Activated naive CD4-positive, alpha-beta T cell treated with anti-CD3 and anti-CD28 coated beads, Interleukin-2, amount 50 U/mL, for 24 hours (primary cell): ENCODE data around the gene LRRC34.

Experiments
- H3K27ac Mint-ChIP-seq: one replicate; pipeline ENCODE4 v1.8.0; 2021; ENCODE audit warnings: mild to moderate bottlenecking, mixed read lengths
- H3K27me3 Mint-ChIP-seq: one replicate; pipeline ENCODE4 v1.8.0; 2021; ENCODE audit warnings: mixed read lengths
- H3K36me3 Mint-ChIP-seq: one replicate; pipeline ENCODE4 v1.8.0; 2021; ENCODE audit warnings: mixed read lengths
- H3K4me1 Mint-ChIP-seq: one replicate; pipeline ENCODE4 v1.8.0; 2021; ENCODE audit warnings: mixed read lengths
- H3K4me3 Mint-ChIP-seq: one replicate; pipeline ENCODE4 v1.8.0; 2021; ENCODE audit warnings: mild to moderate bottlenecking, mixed read lengths
- H3K9me3 Mint-ChIP-seq: one replicate; pipeline ENCODE4 v1.8.0; 2021; ENCODE audit warnings: mixed read lengths

The LRRC34 gene

DNA sequence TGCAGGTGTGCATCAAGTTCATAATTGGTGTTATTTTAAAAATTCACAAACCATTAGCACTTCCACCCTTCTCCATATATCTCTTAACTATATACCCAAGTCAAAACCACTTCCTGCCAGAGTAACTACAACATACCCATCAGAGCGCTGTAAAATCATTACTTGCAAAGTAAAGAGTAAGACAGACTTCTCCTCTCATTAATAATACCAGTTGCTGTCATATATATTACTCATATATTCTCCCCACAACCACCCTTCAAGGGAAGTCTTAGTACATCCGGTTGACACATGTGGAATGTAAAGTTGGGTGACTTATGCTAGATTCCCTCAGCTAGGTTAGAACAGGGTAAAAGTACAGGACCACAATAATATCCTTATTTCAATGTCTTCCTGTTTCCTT lies 53.4 kb downstream of the LRRC34 start:
- Mint-ChIP-seq H3K36me3 (no peaks in the 10 kb centered on the region), H3K9me3 (no peaks in the 10 kb centered on the region), H3K4me3 (peak overlapping the region; percentile 40), H3K27ac (peak overlapping the region; percentile 36), H3K4me1 (peaks cover 41% of the 10 kb centered on the region), H3K27me3 (no peaks in the 10 kb centered on the region)

DNA sequence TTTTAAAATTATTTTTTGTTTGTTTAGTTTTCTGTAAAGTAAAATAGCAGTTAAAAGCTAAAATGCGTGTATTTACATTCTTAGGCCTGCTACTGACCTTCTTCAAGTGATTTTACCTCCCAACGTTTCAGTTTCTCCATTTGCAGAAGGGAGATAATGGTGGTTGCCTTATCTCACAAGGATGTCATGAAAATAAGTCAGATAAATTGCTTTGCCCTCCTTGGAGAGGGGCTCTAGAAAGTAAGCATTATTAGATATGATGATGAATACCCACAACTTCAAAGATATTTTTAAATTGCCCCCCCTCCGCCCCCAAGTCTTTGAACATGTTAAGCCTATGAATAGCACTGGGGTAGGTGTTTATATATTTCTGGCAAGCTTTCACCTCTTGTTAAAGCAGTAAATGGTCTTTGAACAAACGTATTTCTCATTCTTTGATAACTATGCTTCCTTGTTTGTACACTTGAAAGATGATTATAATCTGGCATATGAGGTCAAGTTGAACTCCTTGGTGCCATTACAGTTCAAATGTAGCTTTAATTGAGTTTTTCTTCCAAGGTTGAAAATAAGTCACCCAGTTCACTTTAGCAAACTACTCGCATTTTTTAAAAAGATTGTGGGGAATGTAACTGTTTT lies 54.2 kb downstream of the LRRC34 start:
- Mint-ChIP-seq H3K36me3 (no peaks in the 10 kb centered on the region), H3K4me1 (peaks cover 33% of the 10 kb centered on the region), H3K4me3 (peak overlapping the region; percentile 19), H3K27ac (peak overlapping the region; percentile 68), H3K27me3 (no peaks in the 10 kb centered on the region), H3K9me3 (no peaks in the 10 kb centered on the region)

- peaks cover 29% of the 10 kb centered on the region for H3K4me1 Mint-ChIP-seq
- H3K4me3 Mint-ChIP-seq = no peak overlapping the region
- H3K9me3 Mint-ChIP-seq = no peaks in the 10 kb centered on the region
- H3K27ac Mint-ChIP-seq = no peak overlapping the region
- H3K36me3 Mint-ChIP-seq = no peaks in the 10 kb centered on the region
- H3K27me3 Mint-ChIP-seq = peaks cover 2% of the 10 kb centered on the region
Measured at GRCh38 chr3:169755488-169755887, 57.2 kb downstream of the LRRC34 start.

GRCh38 chr3:169754711-169755110 lies 58.0 kb downstream of the LRRC34 start:
- Mint-ChIP-seq H3K27me3 (peaks cover 2% of the 10 kb centered on the region), H3K9me3 (no peaks in the 10 kb centered on the region), H3K4me1 (peaks cover 25% of the 10 kb centered on the region), H3K36me3 (no peaks in the 10 kb centered on the region), H3K4me3 (no peak overlapping the region), H3K27ac (no peak overlapping the region)

DNA sequence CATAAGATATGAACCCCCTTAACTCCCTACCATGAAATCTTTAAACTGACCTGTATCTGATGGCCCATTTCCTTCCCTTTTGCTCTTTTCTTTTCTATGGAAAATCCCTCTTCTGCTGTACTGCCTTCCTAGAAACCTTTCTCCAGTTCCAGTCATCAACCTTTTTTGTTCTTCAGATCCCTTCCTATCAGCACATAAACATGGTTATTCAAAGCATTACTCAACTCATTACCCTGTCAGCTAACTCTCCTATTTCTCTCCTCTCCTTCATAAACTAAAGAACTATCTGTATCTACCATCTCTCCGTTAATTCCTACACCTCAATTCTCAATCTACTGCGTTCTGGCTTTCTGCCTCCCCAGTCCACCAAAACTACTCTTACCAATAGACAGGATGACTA lies 60.8 kb downstream of the LRRC34 start:
- Mint-ChIP-seq H3K27ac (no peak overlapping the region), H3K36me3 (no peaks in the 10 kb centered on the region), H3K4me3 (no peak overlapping the region), H3K9me3 (no peaks in the 10 kb centered on the region), H3K4me1 (peaks cover 16% of the 10 kb centered on the region), H3K27me3 (peaks cover 6% of the 10 kb centered on the region)

DNA sequence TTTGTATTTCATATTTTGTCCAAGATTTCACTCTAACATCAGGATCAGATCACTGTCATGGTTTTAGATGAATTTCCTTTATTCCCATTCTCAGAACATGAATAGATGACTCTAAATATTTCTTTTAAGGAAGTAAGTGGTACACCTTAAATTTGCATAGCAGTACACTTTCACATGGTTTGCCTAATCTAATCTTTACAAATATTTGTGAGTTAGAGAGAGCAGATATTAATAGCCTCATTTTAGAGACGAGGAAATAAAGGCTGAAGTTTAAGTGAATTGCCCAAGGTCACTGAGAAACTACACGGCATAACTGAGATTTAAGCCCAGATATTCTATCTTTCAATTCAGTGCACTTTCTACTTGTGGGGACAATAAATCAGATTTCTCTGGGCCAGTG lies 62.0 kb downstream of the LRRC34 start:
- Mint-ChIP-seq H3K9me3 (no peaks in the 10 kb centered on the region), H3K4me3 (no peak overlapping the region), H3K36me3 (no peaks in the 10 kb centered on the region), H3K4me1 (peaks cover 8% of the 10 kb centered on the region), H3K27me3 (peaks cover 11% of the 10 kb centered on the region), H3K27ac (no peak overlapping the region)

DNA sequence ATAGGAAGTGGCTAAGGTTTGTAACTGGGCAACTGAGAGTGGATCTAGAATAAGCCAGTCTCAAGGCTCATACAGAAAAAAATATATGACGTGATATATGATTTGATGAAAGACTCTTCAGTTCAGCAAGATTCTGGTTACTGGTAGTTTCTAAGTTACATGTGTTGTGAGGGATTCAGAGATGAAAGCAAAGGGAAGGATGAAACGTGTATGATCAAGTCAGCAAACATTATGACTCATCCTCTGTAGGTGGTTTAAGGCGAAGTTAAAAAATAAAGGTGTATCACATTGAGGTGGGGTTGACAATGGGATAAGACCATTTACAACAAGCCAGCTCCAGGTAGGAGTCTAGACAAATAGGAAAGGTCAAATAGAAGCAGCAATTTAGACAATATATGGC lies 64.0 kb downstream of the LRRC34 start:
- Mint-ChIP-seq H3K4me3 (no peak overlapping the region), H3K27me3 (peaks cover 11% of the 10 kb centered on the region), H3K4me1 (peaks cover 8% of the 10 kb centered on the region), H3K9me3 (no peaks in the 10 kb centered on the region), H3K27ac (no peak overlapping the region), H3K36me3 (no peaks in the 10 kb centered on the region)

DNA sequence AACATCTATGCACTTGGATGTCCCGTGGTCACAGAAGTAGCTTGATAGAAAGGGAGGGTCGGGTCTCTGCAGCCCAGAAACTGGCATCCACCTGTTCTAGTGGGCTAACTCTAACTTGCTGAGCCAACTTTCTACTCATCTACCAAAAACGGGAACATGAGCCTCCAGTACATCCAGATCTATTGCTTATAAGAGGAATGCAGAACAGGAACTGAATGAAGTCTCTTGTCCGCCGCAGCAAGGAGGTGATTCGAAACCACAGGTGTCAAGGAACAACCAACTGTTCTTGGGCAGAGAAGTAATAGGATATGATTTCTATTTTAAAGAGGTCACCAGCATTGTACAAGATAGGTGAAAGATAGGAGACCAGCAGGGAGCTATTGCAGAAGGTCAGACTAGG lies 65.8 kb downstream of the LRRC34 start:
- H3K36me3 Mint-ChIP-seq = no peaks in the 10 kb centered on the region
- peak overlapping the region; percentile 5 for H3K27ac Mint-ChIP-seq
- H3K4me1 Mint-ChIP-seq = peaks cover 8% of the 10 kb centered on the region
- H3K9me3 Mint-ChIP-seq = no peaks in the 10 kb centered on the region
- H3K27me3 Mint-ChIP-seq = peaks cover 11% of the 10 kb centered on the region
- H3K4me3 Mint-ChIP-seq = no peak overlapping the region

- Mint-ChIP-seq H3K4me1 (peaks cover 8% of the 10 kb centered on the region), H3K4me3 (no peak overlapping the region), H3K9me3 (no peaks in the 10 kb centered on the region), H3K27ac (no peak overlapping the region), H3K36me3 (no peaks in the 10 kb centered on the region), H3K27me3 (peaks cover 9% of the 10 kb centered on the region)
Measured at GRCh38 chr3:169744366-169745054, 68.2 kb downstream of the LRRC34 start.
